Vagina (tissue), 2 donors: ENCODE results near the gene NUDT3.

ENCODE experiments used
- POLR2A ChIP-seq, 2 donors: fragments of 450-650 bp; IDR thresholded peaks; one replicate each; pipeline ENCODE4 v1.6.1; 2017; ENCODE audit warnings: antibody characterized with exemption in 2 of 2, mild to moderate bottlenecking in 2 of 2, moderate library complexity in 2 of 2
- TF ChIP-seq, protein P1 (sequence below), 3 experiments: fragments of 450-650 bp in 2 of 3; fragments of 200-600 bp in 1 of 3; sonication (generic) in 1 of 3; IDR thresholded peaks; one replicate each; pipeline ENCODE4 v1.5.1; 2017 to 2019; ENCODE audit warnings: antibody characterized with exemption in 3 of 3, mild to moderate bottlenecking in 2 of 3, moderate library complexity in 2 of 3

GRCh38 chr6:34295721-34296120, 96.7 kb downstream of the NUDT3 start:
- TF ChIP-seq, protein P1, sequence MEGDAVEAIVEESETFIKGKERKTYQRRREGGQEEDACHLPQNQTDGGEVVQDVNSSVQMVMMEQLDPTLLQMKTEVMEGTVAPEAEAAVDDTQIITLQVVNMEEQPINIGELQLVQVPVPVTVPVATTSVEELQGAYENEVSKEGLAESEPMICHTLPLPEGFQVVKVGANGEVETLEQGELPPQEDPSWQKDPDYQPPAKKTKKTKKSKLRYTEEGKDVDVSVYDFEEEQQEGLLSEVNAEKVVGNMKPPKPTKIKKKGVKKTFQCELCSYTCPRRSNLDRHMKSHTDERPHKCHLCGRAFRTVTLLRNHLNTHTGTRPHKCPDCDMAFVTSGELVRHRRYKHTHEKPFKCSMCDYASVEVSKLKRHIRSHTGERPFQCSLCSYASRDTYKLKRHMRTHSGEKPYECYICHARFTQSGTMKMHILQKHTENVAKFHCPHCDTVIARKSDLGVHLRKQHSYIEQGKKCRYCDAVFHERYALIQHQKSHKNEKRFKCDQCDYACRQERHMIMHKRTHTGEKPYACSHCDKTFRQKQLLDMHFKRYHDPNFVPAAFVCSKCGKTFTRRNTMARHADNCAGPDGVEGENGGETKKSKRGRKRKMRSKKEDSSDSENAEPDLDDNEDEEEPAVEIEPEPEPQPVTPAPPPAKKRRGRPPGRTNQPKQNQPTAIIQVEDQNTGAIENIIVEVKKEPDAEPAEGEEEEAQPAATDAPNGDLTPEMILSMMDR (IDR thresholded peaks at IDR 0.05): no peak
- TF ChIP-seq POLR2A (IDR thresholded peaks at IDR 0.05): no peak
